Subcutaneous adipose tissue (tissue), 4 donors: Measurements from ENCODE around the gene DAZAP1. TPM values are rescaled to one million over a fixed set of nuclear protein-coding genes. Genes with fewer than 3 reads are reported as not detected.

ENCODE experiments used
- total RNA-seq, 4 donors: library from RNA; depleted of rRNA; stranded (reverse); fragments of >200 nt; gene quantifications; one replicate each; pipeline ENCODE4 v1.1.0, GENCODE V29; 2016
- TF ChIP-seq, protein P1 (sequence below): fragments of 450-650 bp; IDR thresholded peaks from one replicate; pipeline ENCODE4 v1.5.1; 2016; ENCODE audit warnings: low read depth, mild to moderate bottlenecking, control low read depth, antibody characterized with exemption, moderate library complexity

Gene DAZAP1
- total RNA-seq, 4 donors from 2014 or later: 25.8 to 46.7 (median 33.6) TPM

DNA sequence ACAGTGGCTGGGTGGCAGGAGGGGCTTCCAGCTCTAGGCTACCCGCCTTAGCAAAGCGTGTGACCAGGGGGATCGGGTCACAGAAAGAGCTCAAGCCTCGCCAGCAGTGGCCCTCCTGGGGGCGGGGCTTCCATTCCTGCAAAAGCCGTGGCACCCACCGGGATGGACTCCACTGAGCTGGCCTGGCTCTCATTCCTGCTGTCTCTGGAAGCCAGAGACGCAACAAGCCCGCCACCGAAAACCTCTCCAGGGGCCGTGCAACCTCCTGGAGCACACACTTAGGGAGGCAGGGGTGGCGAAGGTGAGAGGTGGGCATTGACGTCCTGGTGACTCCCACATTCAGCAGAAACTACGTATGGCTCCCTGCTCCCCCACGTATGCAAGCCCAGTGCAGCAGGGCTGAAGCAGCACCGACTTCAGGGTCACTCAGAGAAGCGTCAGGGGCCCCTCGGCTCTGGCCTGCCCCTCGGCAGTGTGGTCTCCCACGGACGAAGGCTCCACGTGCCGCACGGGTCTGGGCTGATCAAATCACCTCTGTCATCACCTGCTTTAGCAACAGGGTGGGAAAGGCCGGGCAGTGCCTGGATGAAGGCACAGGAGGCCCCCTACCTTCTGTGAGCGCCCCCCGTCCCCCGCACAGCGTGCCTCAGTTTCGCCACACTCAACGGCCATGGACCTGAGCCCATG lies 68.5 kb downstream of the DAZAP1 start:
- TF ChIP-seq, protein P1, sequence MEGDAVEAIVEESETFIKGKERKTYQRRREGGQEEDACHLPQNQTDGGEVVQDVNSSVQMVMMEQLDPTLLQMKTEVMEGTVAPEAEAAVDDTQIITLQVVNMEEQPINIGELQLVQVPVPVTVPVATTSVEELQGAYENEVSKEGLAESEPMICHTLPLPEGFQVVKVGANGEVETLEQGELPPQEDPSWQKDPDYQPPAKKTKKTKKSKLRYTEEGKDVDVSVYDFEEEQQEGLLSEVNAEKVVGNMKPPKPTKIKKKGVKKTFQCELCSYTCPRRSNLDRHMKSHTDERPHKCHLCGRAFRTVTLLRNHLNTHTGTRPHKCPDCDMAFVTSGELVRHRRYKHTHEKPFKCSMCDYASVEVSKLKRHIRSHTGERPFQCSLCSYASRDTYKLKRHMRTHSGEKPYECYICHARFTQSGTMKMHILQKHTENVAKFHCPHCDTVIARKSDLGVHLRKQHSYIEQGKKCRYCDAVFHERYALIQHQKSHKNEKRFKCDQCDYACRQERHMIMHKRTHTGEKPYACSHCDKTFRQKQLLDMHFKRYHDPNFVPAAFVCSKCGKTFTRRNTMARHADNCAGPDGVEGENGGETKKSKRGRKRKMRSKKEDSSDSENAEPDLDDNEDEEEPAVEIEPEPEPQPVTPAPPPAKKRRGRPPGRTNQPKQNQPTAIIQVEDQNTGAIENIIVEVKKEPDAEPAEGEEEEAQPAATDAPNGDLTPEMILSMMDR: no peak

DNA sequence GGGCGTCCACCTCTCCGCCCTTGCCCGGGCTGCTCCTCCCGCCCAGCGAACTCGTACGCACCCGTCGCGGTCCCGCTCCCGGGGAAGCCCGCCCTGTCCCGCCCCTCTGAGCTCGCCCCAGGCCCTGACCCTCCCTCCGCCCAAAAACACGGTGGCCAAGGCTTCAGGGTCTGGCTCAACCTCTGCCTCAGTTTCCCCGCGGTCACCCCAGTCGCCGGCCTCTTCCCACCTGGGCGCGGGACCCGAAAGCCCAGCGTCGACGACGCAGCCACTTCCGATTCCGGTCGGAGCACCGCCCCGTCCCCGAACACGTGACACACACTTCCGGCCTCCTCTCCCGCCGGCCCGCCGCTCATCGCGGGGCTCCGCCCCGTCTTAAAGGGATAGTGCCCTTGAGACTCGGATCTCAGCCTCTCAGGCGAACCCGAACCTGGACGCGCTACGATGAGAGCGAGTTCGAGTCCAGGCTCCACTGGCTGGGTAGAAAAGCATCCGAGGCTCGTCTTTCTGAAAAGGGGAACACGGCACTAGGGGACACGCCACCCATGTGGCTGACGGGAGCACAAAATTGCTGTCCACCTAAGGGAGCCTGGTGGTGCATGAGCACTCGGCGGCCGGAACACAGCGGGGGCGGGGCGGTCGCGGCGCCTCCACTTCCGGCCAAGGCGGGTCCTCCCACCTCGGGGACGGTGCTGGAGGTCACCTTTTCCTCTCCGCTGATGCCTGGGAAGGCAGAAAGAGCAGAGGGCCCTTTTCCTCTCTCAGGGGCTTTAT lies 71.7 kb downstream of the DAZAP1 start, which contains the start of gene C19orf25:
C19orf25 (minus strand) TSS at position 282 of the 774 bp plus-strand sequence. CDS start 312 bp downstream, outside the sequence.
- TF ChIP-seq, protein P1: no peak

DNA sequence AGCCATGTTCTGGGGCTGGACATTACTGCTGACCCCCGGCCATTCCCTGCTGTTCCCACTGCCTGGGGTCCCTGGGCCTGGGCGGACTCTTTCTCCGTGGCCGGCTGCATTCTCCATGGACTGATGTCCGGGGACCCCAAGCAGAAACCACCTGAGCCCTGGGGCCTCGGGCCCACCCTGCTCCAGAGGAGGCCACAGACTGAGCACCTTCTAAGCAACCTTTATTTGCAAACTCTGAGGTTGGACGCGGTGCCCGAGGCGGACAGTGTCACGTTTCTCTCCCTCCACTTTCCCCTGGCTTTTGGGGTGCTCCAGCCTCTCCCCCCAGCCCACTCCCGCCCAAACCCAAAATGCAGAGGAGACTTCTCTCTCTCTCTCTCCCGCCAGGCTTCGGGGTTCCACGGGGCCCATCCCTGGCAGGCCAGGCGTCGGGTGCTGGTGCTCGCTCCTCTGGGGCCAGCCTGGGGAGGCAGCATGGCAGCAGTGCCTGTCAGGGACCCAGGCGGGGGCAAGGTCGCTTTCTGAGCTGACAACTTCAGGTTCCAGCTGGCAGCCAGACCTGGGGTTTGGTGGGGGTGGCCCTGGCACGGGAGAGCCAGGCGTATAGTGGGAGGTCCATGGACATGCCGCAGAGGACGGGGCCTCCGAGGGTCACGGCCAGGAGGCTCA lies 74.0 kb downstream of the DAZAP1 start:
- TF ChIP-seq, protein P1: no peak

DNA sequence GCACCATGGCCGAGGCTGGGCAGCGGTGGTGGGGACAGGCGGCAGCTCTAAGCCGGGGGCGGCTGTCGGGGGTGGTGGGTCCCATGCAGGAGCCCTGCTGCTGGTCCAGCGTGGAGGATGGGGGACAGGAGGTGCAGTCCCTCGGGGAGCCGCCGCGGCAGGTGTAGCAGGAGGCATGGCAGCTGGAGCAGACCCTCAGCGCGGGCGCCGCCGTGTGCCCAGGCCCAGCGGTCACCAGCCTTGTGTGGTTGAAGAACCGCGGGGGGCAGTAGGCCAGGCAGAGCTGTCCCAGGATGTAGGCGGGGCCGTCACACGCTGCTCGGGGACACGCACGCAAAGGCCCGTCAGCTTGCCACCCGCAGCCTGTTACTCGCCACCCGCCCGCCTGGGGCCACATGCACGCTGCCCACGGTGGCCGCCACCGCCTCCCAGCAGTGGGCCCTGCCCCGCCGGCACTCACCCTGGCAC lies 74.5 kb downstream of the DAZAP1 start:
- TF ChIP-seq, protein P1: no peak

DNA sequence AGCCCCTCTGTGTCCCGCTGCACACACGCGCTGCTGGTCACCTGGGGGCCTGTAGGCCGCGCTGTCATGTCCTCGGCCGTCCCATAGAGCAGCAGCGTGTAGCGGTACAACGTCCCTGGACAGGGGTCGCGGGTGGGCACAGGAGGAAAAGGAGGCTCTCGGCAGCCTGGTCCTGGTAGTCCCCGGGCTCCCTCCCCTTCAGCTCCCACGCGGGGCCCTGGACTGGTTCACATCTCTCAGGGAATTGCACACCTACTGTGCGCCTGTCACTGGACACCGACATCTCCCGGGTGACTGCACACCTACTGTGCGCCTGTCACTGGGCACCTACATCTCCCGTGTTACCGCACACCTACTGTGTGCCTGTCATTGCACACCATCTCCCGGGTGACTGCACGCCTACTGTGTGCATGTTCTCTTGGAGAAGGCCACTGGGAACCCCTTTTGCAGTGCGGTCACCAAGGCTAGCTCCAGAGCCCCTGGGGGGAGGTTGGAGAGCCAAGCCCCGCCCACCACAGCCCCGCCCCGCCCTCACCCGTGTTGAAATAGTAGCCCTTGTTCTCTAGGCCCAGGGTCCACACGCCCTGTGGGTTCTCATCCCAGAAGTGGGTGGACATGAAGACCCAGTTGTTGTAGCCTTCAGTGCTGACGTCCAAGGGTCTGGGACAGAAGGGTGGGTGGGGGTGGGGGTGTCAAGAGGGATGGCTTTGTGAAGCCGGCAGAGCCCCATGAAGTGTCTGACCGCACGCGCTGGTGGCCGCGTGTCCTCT lies 75.2 kb downstream of the DAZAP1 start:
- TF ChIP-seq, protein P1: no peak

DNA sequence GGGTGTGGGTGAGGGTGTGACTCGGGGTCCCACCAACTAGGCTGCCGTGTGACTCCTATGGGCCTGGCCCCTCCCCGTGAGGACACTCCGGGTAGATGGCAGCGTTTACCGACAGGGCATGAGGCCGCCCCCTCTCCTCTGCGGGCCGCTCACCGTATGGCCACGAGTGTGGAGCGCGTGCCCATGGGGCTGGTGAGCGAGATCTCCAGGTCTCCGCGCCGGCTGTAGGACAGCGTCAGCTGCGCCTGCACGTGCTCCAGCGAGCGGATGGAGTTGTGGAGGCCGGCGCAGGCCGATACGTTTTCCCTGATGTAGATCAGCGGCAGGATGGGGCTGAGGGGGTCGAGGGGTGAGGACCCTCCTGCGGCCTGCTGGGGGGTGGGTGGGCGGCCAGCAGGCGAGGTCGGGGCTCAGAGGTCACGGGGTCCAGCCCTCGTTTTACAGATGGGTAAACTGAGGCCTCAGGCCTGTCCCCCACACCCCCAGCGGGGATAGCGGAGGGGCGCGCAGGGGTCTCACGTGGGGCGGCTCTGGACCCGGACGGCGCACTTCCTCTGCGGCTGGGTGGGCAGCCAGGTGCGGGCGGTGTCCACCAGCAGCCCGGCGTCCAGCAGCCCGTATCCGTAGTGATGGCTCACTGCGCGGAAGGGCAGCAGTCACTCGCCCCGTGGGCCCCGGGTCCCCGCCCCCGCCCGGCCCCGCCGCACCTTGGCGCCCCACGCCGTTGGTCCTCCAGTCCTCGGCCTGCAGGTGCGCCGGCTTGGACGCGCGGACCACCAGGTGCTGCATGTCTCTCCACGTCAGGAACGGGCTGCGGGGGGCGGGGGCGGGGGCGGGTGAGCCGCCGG lies 76.0 kb downstream of the DAZAP1 start:
- TF ChIP-seq, protein P1: no peak
